Hepatocyte (in vitro differentiated cells): ENCODE data around the gene C2CD3.

ENCODE experiments used
- EZH2 ChIP-seq: fragments of 200-600 bp; sonication (generic); IDR thresholded peaks from 2 replicates; pipeline ENCODE4 v1.6.1; 2016; ENCODE audit warnings: antibody characterized with exemption, mild to moderate bottlenecking, borderline replicate concordance
- TF ChIP-seq, protein P1 (sequence below): fragments of 200-600 bp; sonication (generic); IDR thresholded peaks from 2 replicates; pipeline ENCODE4 v1.5.1; 2016; ENCODE audit warnings: antibody characterized with exemption, mild to moderate bottlenecking; ENCODE audit not compliant: poor library complexity

DNA sequence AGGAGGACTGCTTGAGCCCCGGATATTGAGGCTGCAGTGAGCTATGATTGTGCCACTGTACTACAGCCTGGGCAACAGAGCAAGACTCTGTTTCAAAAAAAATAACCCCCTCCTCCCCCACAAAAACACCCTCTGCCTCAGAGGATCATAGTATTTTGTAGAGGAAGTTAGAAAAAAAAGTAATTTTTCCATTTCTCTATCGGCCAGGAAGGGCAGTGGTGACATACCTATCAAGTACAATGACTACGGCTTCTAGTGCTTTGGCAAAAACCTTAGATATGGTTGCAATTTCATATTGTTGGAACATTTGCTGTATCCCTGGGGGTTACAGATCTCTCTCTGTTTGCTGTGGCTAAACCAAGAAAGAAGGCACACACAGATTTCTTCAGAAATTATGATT lies 28.9 kb downstream of the C2CD3 start:
- TF ChIP-seq, protein P1, sequence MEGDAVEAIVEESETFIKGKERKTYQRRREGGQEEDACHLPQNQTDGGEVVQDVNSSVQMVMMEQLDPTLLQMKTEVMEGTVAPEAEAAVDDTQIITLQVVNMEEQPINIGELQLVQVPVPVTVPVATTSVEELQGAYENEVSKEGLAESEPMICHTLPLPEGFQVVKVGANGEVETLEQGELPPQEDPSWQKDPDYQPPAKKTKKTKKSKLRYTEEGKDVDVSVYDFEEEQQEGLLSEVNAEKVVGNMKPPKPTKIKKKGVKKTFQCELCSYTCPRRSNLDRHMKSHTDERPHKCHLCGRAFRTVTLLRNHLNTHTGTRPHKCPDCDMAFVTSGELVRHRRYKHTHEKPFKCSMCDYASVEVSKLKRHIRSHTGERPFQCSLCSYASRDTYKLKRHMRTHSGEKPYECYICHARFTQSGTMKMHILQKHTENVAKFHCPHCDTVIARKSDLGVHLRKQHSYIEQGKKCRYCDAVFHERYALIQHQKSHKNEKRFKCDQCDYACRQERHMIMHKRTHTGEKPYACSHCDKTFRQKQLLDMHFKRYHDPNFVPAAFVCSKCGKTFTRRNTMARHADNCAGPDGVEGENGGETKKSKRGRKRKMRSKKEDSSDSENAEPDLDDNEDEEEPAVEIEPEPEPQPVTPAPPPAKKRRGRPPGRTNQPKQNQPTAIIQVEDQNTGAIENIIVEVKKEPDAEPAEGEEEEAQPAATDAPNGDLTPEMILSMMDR: no peak
- no peak for TF ChIP-seq EZH2
